Activated CD8-positive, alpha-beta T cell treated with anti-CD3 and anti-CD28 coated beads for 36 hours (primary cell): ENCODE results near the gene CCDC3. TPM values are rescaled to one million over a fixed set of nuclear protein-coding genes. Genes with fewer than 3 reads are reported as not detected.

Experiments
- ATAC-seq: fragments of 200-7000 bp; cut with Tn5 transposase; one replicate; pipeline ENCODE4 v1.10.0; 2021; ENCODE audit warnings: mild to moderate bottlenecking, moderate library complexity
- CTCF ChIA-PET: fragments of 350-600 bp; sonication (Branson Sonifier 250); formaldehyde crosslinking; loops from one replicate; lab custom pipeline; 2021; ENCODE audit warnings: antibody characterized with exemption; lab: Charles Lee
- POLR2A ChIA-PET: fragments of 350-600 bp; sonication (Branson Sonifier 250); formaldehyde crosslinking; loops from one replicate; lab custom pipeline; 2021; ENCODE audit warnings: antibody characterized with exemption; lab: Charles Lee
- DNase-seq: peaks from one replicate; pipeline ENCODE4 v3.0.0-alpha.2; 2020
- H3K27ac Mint-ChIP-seq: one replicate; pipeline ENCODE4 v1.8.0; 2021; ENCODE audit warnings: mild to moderate bottlenecking, mixed read lengths
- H3K27me3 Mint-ChIP-seq: one replicate; pipeline ENCODE4 v1.8.0; 2021; ENCODE audit warnings: mixed read lengths
- H3K36me3 Mint-ChIP-seq: one replicate; pipeline ENCODE4 v1.8.0; 2021; ENCODE audit warnings: low read depth, mixed read lengths
- H3K4me1 Mint-ChIP-seq: one replicate; pipeline ENCODE4 v1.8.0; 2021; ENCODE audit warnings: low read depth, mixed read lengths
- H3K4me3 Mint-ChIP-seq: one replicate; pipeline ENCODE4 v1.8.0; 2021; ENCODE audit warnings: mild to moderate bottlenecking, moderate library complexity, mixed read lengths
- H3K9me3 Mint-ChIP-seq: one replicate; pipeline ENCODE4 v1.8.0; 2021; ENCODE audit warnings: mixed read lengths
- CTCF ChIP-seq: fragments of 200-600 bp; IDR thresholded peaks from one replicate; pipeline ENCODE4 v1.8.0; 2022; ENCODE audit warnings: antibody characterized with exemption, mild to moderate bottlenecking
- intact Hi-C: fragments of 100-400 bp; cut with micrococcal nuclease; formaldehyde crosslinking; loops from one replicate; pipeline ENCODE4 v1.10.0; 2022
- total RNA-seq, 2 experiments: library from RNA; stranded (reverse); gene quantifications; one replicate each; pipeline ENCODE4 v1.2.3, GENCODE V29; 2021

CCDC3 gene
- total RNA-seq, 2 experiments from 2014 or later: not detected

GRCh38 chr10:12909836-12910185 is 91.7 kb downstream of the CCDC3 start:
- DNase-seq: no peak
- no peaks in the 10 kb centered on the region for H3K36me3 Mint-ChIP-seq
- no peak overlapping the region for H3K4me3 Mint-ChIP-seq
- no peak for ATAC-seq
- ChIA-PET POLR2A (no interaction called here), CTCF (no interaction called here)
- no peak overlapping the region for H3K27ac Mint-ChIP-seq
- no peaks in the 10 kb centered on the region for H3K4me1 Mint-ChIP-seq
- intact Hi-C loops: loop anchor here (5.0 kb wide), 1 partner anchor 162 kb away; no protein-coding TSS in a partner anchor
- no peak for TF ChIP-seq CTCF
- peaks cover 7% of the 10 kb centered on the region for H3K27me3 Mint-ChIP-seq
- H3K9me3 Mint-ChIP-seq: peaks cover 4% of the 10 kb centered on the region

GRCh38 chr10:12909182-12909835 is 92.2 kb downstream of the CCDC3 start:
- CTCF ChIA-PET: no interaction called here
- DNase-seq (no peak), ATAC-seq (no peak)
- TF ChIP-seq CTCF: no peak
- intact Hi-C loops: loop anchor here (5.0 kb wide), 1 partner anchor 163 kb away; no protein-coding TSS in a partner anchor
- H3K4me3 Mint-ChIP-seq: no peak overlapping the region
- H3K27me3 Mint-ChIP-seq: peaks cover 6% of the 10 kb centered on the region
- no peak overlapping the region for H3K27ac Mint-ChIP-seq
- H3K4me1 Mint-ChIP-seq: no peaks in the 10 kb centered on the region
- no peaks in the 10 kb centered on the region for H3K36me3 Mint-ChIP-seq
- peaks cover 4% of the 10 kb centered on the region for H3K9me3 Mint-ChIP-seq
- POLR2A ChIA-PET: no interaction called here

GRCh38 chr10:12908773-12909172 is 92.7 kb downstream of the CCDC3 start:
- peaks cover 6% of the 10 kb centered on the region for H3K27me3 Mint-ChIP-seq
- ATAC-seq (no peak), DNase-seq (no peak)
- no peaks in the 10 kb centered on the region for H3K4me1 Mint-ChIP-seq
- H3K36me3 Mint-ChIP-seq: no peaks in the 10 kb centered on the region
- intact Hi-C loops: loop anchor here (5.0 kb wide), 1 partner anchor 164 kb away; no protein-coding TSS in a partner anchor
- peaks cover 4% of the 10 kb centered on the region for H3K9me3 Mint-ChIP-seq
- H3K4me3 Mint-ChIP-seq: no peak overlapping the region
- CTCF ChIA-PET: no interaction called here
- no peak overlapping the region for H3K27ac Mint-ChIP-seq
- no peak for TF ChIP-seq CTCF
- POLR2A ChIA-PET: no interaction called here

GRCh38 chr10:12907656-12908055 is 93.9 kb downstream of the CCDC3 start:
- Mint-ChIP-seq H3K36me3 (no peaks in the 10 kb centered on the region), H3K9me3 (peaks cover 4% of the 10 kb centered on the region), H3K4me1 (no peaks in the 10 kb centered on the region), H3K4me3 (no peak overlapping the region), H3K27ac (no peak overlapping the region), H3K27me3 (peaks cover 7% of the 10 kb centered on the region)
- no peak for TF ChIP-seq CTCF
- DNase-seq: no peak
- ATAC-seq: no peak
- ChIA-PET POLR2A (interaction anchor here (0.6 kb wide), 1 partner anchor 683 kb away, joined by 3 read pairs; no protein-coding TSS in a partner anchor), CTCF (no interaction called here)
- intact Hi-C loops: loop anchor here (5.0 kb wide), 1 partner anchor 165 kb away; no protein-coding TSS in a partner anchor

GRCh38 chr10:12906051-12906541 is 95.4 kb downstream of the CCDC3 start:
- no peaks in the 10 kb centered on the region for H3K36me3 Mint-ChIP-seq
- no peak for TF ChIP-seq CTCF
- CTCF ChIA-PET: interaction anchor here (1.4 kb wide), 1 partner anchor 124 kb away, joined by 3 read pairs; no protein-coding TSS in a partner anchor

More at GRCh38 chr10:12906051-12906541, 95.4 kb downstream of the CCDC3 start:
- no peak for DNase-seq
- intact Hi-C loops: loop anchor here (5.0 kb wide), 1 partner anchor 166 kb away; no protein-coding TSS in a partner anchor
- no peak for ATAC-seq
- Mint-ChIP-seq H3K4me3 (no peak overlapping the region), H3K27me3 (peaks cover 8% of the 10 kb centered on the region), H3K27ac (no peak overlapping the region), H3K4me1 (no peaks in the 10 kb centered on the region), H3K9me3 (no peaks in the 10 kb centered on the region)
- POLR2A ChIA-PET: no interaction called here
